A549 (cell line): ENCODE measurements around the gene TGFB3. TPM values are rescaled to one million over a fixed set of nuclear protein-coding genes. Genes with fewer than 3 reads are reported as not detected.

Source experiments
- ATAC-seq, 2 experiments: fragments of 200-7000 bp in 1 of 2; fragments of >200 bp in 1 of 2; cut with Nextera tagmentation in 1 of 2; cut with Tn5 transposase in 1 of 2; 3 replicates each; pipeline versions ENCODE4 v1.8.0 to v1.9.1; 2018 to 2020; ENCODE audit warnings: mild to moderate bottlenecking in 1 of 2, moderate library complexity in 1 of 2
- CTCF ChIA-PET: fragments of 300-600 bp; sonication (Branson Sonifier 250); formaldehyde crosslinking; extraction: SDS; loops from one replicate; lab custom pipeline; 2021; ENCODE audit warnings: antibody characterized with exemption, inconsistent platforms; lab: Yijun Ruan, JAX
- POLR2A ChIA-PET: fragments of 350-600 bp; formaldehyde crosslinking; extraction: SDS; loops from one replicate; lab custom pipeline; 2021; ENCODE audit warnings: antibody characterized with exemption, inconsistent platforms; lab: Yijun Ruan, JAX
- DNase-seq, 2 experiments: peaks; one replicate each; pipeline versions ENCODE4 v3.0.0 to v3.0.0-alpha.2; 2011 to 2016; ENCODE audit warnings: low read depth in 1 of 2, low spot score in 1 of 2
- FAIRE-seq: peaks from 2 replicates; lab custom pipeline; 2011; peaks lifted over from hg19 to GRCh38; lab: Jason Lieb, UNC
- H3K27ac ChIP-seq, 2 experiments: fragments of >200 bp; sonication (Bioruptor Twin); formaldehyde crosslinking; 3 replicates each; pipeline ENCODE4 v1.5.1; 2016 to 2017
- H3K4me1 ChIP-seq: fragments of >200 bp; sonication (Bioruptor Twin); formaldehyde crosslinking; 3 replicates; pipeline ENCODE4 v1.6.1; 2016
- H3K4me2 ChIP-seq: fragments of >200 bp; sonication (Bioruptor Twin); formaldehyde crosslinking; 3 replicates; pipeline ENCODE4 v1.6.1; 2016
- H3K4me3 ChIP-seq: fragments of >200 bp; sonication (Bioruptor Twin); formaldehyde crosslinking; 3 replicates; pipeline ENCODE4 v1.5.1; 2016
- H3K9me3 ChIP-seq: fragments of >200 bp; sonication (Bioruptor Twin); formaldehyde crosslinking; 3 replicates; pipeline ENCODE4 v1.6.1; 2016
- CBX8 ChIP-seq: fragments of 200-600 bp; sonication (generic); IDR thresholded peaks from 2 replicates; pipeline ENCODE4 v1.6.1; 2016
- EHF ChIP-seq: fragments of 250-450 bp; sonication (Bioruptor Pico); IDR thresholded peaks from 2 replicates; pipeline ENCODE4 v1.5.0; 2020; ENCODE audit warnings: mild to moderate bottlenecking
- EHMT2 ChIP-seq: fragments of 200-600 bp; sonication (generic); IDR thresholded peaks from 2 replicates; pipeline ENCODE4 v1.6.1; 2016; ENCODE audit warnings: antibody characterized with exemption, low read depth, mild to moderate bottlenecking, moderate library complexity
- FOSL2 ChIP-seq, 2 experiments: fragments of 450-650 bp in 1 of 2; fragments of >200 bp in 1 of 2; sonication (Bioruptor Twin) in 1 of 2; formaldehyde crosslinking; IDR thresholded peaks; 2 replicates each; pipeline versions ENCODE4 v1.5.0 to v1.6.1; 2016 to 2020; ENCODE audit warnings: mild to moderate bottlenecking in 1 of 2, moderate library complexity in 1 of 2
- HMGXB4 ChIP-seq: fragments of 250-450 bp; sonication (Bioruptor Pico); IDR thresholded peaks from 2 replicates; pipeline ENCODE4 v1.5.0; 2021; ENCODE audit warnings: mild to moderate bottlenecking, moderate library complexity, borderline replicate concordance
- JUNB ChIP-seq: fragments of >200 bp; sonication (Bioruptor Twin); formaldehyde crosslinking; IDR thresholded peaks from 2 replicates; pipeline ENCODE4 v1.6.1; 2016
- MAFK ChIP-seq: fragments of 450-650 bp; IDR thresholded peaks from 2 replicates; pipeline ENCODE4 v1.6.1; 2014; ENCODE audit not compliant: partially characterized antibody
- MAZ ChIP-seq: fragments of 150-350 bp; IDR thresholded peaks from 2 replicates; pipeline ENCODE4 v1.6.1; 2014; ENCODE audit warnings: antibody characterized with exemption, low read depth, low read length, borderline replicate concordance
- MYC ChIP-seq: IDR thresholded peaks from 2 replicates; pipeline ENCODE4 v1.6.1; 2012; ENCODE audit warnings: mild to moderate bottlenecking, inconsistent platforms, low read length, improper control_type of control experiment, borderline replicate concordance
- NFE2L2 ChIP-seq: fragments of 150-350 bp; conservative IDR thresholded peaks from 2 replicates; pipeline ENCODE4 v1.6.1; 2014; ENCODE audit warnings: low read length
- PBX3 ChIP-seq: IDR thresholded peaks from 2 replicates; pipeline ENCODE4 v1.6.1; 2012
- POLR2A ChIP-seq: IDR thresholded peaks from 2 replicates; pipeline ENCODE4 v1.6.1; 2012; ENCODE audit warnings: mild to moderate bottlenecking, low read length
- POLR2AphosphoS2 ChIP-seq: conservative IDR thresholded peaks from 2 replicates; pipeline ENCODE4 v1.6.1; 2012; ENCODE audit warnings: low read length, improper control_type of control experiment, inconsistent platforms
- RARB ChIP-seq: fragments of 250-450 bp; sonication (Bioruptor Pico); IDR thresholded peaks from 2 replicates; pipeline ENCODE4 v1.8.0; 2021; ENCODE audit warnings: mild to moderate bottlenecking, moderate library complexity
- RNF2 ChIP-seq: fragments of 200-600 bp; sonication (generic); IDR thresholded peaks from 2 replicates; pipeline ENCODE4 v1.6.1; 2016; ENCODE audit warnings: low read depth, mild to moderate bottlenecking, antibody characterized with exemption, moderate library complexity, borderline replicate concordance
- SREBF2 ChIP-seq: fragments of 450-650 bp; IDR thresholded peaks from 2 replicates; pipeline ENCODE4 v1.6.1; 2014; ENCODE audit warnings: mild to moderate bottlenecking, moderate library complexity
- TP53 ChIP-seq: fragments of 250-450 bp; sonication (Bioruptor Pico); IDR thresholded peaks from 2 replicates; pipeline ENCODE4 v1.5.0; 2021; ENCODE audit warnings: mild to moderate bottlenecking, moderate library complexity
- USF2 ChIP-seq: fragments of 450-650 bp; IDR thresholded peaks from 2 replicates; pipeline ENCODE4 v1.6.1; 2014; ENCODE audit warnings: antibody characterized with exemption
- ZNF302 ChIP-seq: fragments of 250-450 bp; sonication (Bioruptor Pico); IDR thresholded peaks from 2 replicates; pipeline ENCODE4 v1.9.0; 2021; ENCODE audit warnings: inconsistent platforms, mild to moderate bottlenecking, moderate library complexity
- WGBS: methylation state at CpG from one replicate; pipeline ENCODE4 v1.1.6; 2017; ENCODE audit errors: missing lambda C conversion rate; 5-methylcytosine and 5-hydroxymethylcytosine counted together
- polyA minus RNA-seq: library from RNA; depleted of rRNA, polyadenylated mRNA; stranded (reverse); fragments of >200 nt; gene quantifications from 2 replicates; pipeline ENCODE4 v1.2.3, GENCODE V29; 2011; rRNA and poly(A)+ RNA removed
- polyA plus RNA-seq, 4 experiments: library from polyadenylated mRNA; depleted of rRNA in 3 of 4; stranded (reverse); fragments of >200 nt; fragmentation: RNase III in 1 of 4; extraction: RNeasy Plus Mini Kit Qiagen cat#74134 plus additional on column Dnase treatment in 1 of 4; gene quantifications; 2 replicates in 3 of 4; 3 replicates in 1 of 4; pipeline ENCODE4 v1.2.3, GENCODE V29; 2011 to 2017

Gene TGFB3
- polyA plus RNA-seq (2011; rRNA removed) (0.85 and 2.0 TPM in 2 replicates), polyA plus RNA-seq (2017; fragmentation: RNase III; extraction: RNeasy Plus Mini Kit Qiagen cat#74134 plus additional on column Dnase treatment) (1.3 to 1.5 TPM (median 1.3 TPM) in 3 replicates), polyA minus RNA-seq (0.62 and 1.5 TPM in 2 replicates)
- 1.1 and 1.8 TPM in 2 replicates for polyA plus RNA-seq (2012; cell fraction: cytosol; rRNA removed)
- 2.7 and 3.6 TPM in 2 replicates for polyA plus RNA-seq (2012; cell fraction: nucleus; rRNA removed)

- CTCF ChIA-PET, result interaction anchor here (0.7 to 14.3 kb wide), 39 partner anchors 8 to 410 kb away, joined by 3 to 448 read pairs (median 5); partner anchors contain the start of gene FLVCR2
Measured at GRCh38 chr14:75981426-75982265, at the start of gene TGFB3. Gene TGFB3, minus strand, starts transcription at chr14:75981995. Its CDS starts 1,102 bp downstream, at chr14:75980893.

GRCh38 chr14:76024211-76024907, 42.6 kb upstream of the TGFB3 start:
- H3K9me3 ChIP-seq, result peaks cover 12% of the 10 kb centered on the region
- no peak overlapping the region for H3K4me2 ChIP-seq
- ChIA-PET POLR2A (no interaction called here), CTCF (interaction anchor here (2.3 kb wide), 1 partner anchor 363 kb away, joined by 6 read pairs; no protein-coding TSS in a partner anchor)
- 95% methylated on average over 4 of the region's 4 CpGs for WGBS
- DNase-seq (no peak), ATAC-seq (no peak), FAIRE-seq (no peak)
- H3K4me1 ChIP-seq, result no peaks in the 10 kb centered on the region
- TF ChIP-seq MYC, result no peak
- TF ChIP-seq POLR2AphosphoS2, result no peak
- TF ChIP-seq NFE2L2, result no peak
- no peak overlapping the region for H3K27ac ChIP-seq
- no peak overlapping the region for H3K4me3 ChIP-seq

More at GRCh38 chr14:75981426-75982265, at the start of gene TGFB3:
- TF ChIP-seq SREBF2, result no peak
- no peak for TF ChIP-seq EHMT2
- TF ChIP-seq HMGXB4, result no peak
- no peak for TF ChIP-seq CBX8
- no peak for TF ChIP-seq PBX3
- TF ChIP-seq RARB (CRISPR knock-in tag), result no peak
- TF ChIP-seq FOSL2 (IDR thresholded peaks at IDR 0.05), result no peak
- no peak for TF ChIP-seq FOSL2 (CRISPR knock-in tag; IDR thresholded peaks at IDR 0.05)
- TF ChIP-seq JUNB, result no peak
- TF ChIP-seq USF2, result no peak
- no peak for TF ChIP-seq EHF
- TF ChIP-seq POLR2A, result no peak
- no peak for TF ChIP-seq MAFK
- no peak for TF ChIP-seq RNF2
- TF ChIP-seq POLR2AphosphoS2, result no peak
- no peak for TF ChIP-seq MAZ
- no peak for TF ChIP-seq TP53 (CRISPR knock-in tag)
- TF ChIP-seq ZNF302 (CRISPR knock-in tag), result no peak
- TF ChIP-seq, all 56 proteins: peak for 0
- ATAC-seq, result peak; percentile 21 to 44; a peak in 5 of 6 replicates
- WGBS, result 39% methylated on average over 26 of the region's 26 CpGs
- Histone ChIP-seq H3K4me1 (peaks cover 25% of the 10 kb centered on the region; the same call in 2 of the 3 replicates), H3K4me2 (peak within 1 kb of the TSS; percentile 95), H3K27ac (peak within 1 kb of the TSS; percentile 66 to 83), H3K9me3 (no peaks in the 10 kb centered on the region), H3K4me3 (peak within 1 kb of the TSS; percentile 74)
- FAIRE-seq, result no peak
- peak; percentile 51 to 52 for DNase-seq
- POLR2A ChIA-PET, result interaction anchor here (1.3 kb wide), 1 partner anchor 270 kb away, joined by 6 read pairs; no protein-coding TSS in a partner anchor
